Omental fat pad (tissue), 4 donors: Measurements from ENCODE around the gene TXNDC11. TPM values are rescaled to one million over a fixed set of nuclear protein-coding genes. Genes with fewer than 3 reads are reported as not detected.

ENCODE experiments used
- ATAC-seq: fragments of 150-250 bp; one replicate; pipeline ENCODE4 v1.9.1; 2016; ENCODE audit warnings: mild to moderate bottlenecking, moderate library complexity; ENCODE audit not compliant: low FRiP score
- DNase-seq: peaks from one replicate; pipeline ENCODE4 v3.0.0-alpha.2; 2019; ENCODE audit warnings: low spot score
- CTCF ChIP-seq, 3 donors: fragments of 450-650 bp; IDR thresholded peaks; one replicate each; pipeline ENCODE4 v1.5.1; 2016 to 2017; ENCODE audit warnings: antibody characterized with exemption in 3 of 3, mild to moderate bottlenecking in 3 of 3, moderate library complexity in 2 of 3
- total RNA-seq, 4 donors: library from RNA; depleted of rRNA; stranded (reverse); fragments of >200 nt; gene quantifications; one replicate each; pipeline ENCODE4 v1.1.0, GENCODE V29; 2016

TXNDC11 gene
- total RNA-seq, 4 donors from 2014 or later, result 40.2 to 53.0 (median 49.1) TPM

GRCh38 chr16:11679250-11679649 lies 63.4 kb downstream of the TXNDC11 start:
- TF ChIP-seq CTCF (IDR thresholded peaks at IDR 0.05), result no peak
- no peak for DNase-seq
- no peak for ATAC-seq

- DNase-seq (no peak), ATAC-seq (no peak)
- TF ChIP-seq CTCF (IDR thresholded peaks at IDR 0.05), result no peak
Measured at GRCh38 chr16:11677959-11678881, 64.4 kb downstream of the TXNDC11 start.

- DNase-seq, result no peak
- ATAC-seq, result no peak
- TF ChIP-seq CTCF (IDR thresholded peaks at IDR 0.05), result no peak
Measured at GRCh38 chr16:11677451-11677951, 65.2 kb downstream of the TXNDC11 start.

GRCh38 chr16:11676799-11677198 lies 65.9 kb downstream of the TXNDC11 start:
- DNase-seq (no peak), ATAC-seq (no peak)
- TF ChIP-seq CTCF (IDR thresholded peaks at IDR 0.05), result no peak

GRCh38 chr16:11675561-11676511 lies 66.8 kb downstream of the TXNDC11 start:
- DNase-seq, result no peak
- no peak for TF ChIP-seq CTCF (IDR thresholded peaks at IDR 0.05)
- no peak for ATAC-seq

- DNase-seq, result no peak
- TF ChIP-seq CTCF (IDR thresholded peaks at IDR 0.05), result no peak
- ATAC-seq, result no peak
Measured at GRCh38 chr16:11674818-11675560, 67.7 kb downstream of the TXNDC11 start.
